ENCODE measurements around the gene AGFG1. TPM values are rescaled to one million over a fixed set of nuclear protein-coding genes. Genes with fewer than 3 reads are reported as not detected.
"Not testable (repeated sequence)": the region's sequence is repeated elsewhere in the genome, so short reads cannot be mapped to it uniquely, and the experiment has no call there.

The AGFG1 gene
- total RNA-seq, 1 donor = 59.2 TPM

DNA sequence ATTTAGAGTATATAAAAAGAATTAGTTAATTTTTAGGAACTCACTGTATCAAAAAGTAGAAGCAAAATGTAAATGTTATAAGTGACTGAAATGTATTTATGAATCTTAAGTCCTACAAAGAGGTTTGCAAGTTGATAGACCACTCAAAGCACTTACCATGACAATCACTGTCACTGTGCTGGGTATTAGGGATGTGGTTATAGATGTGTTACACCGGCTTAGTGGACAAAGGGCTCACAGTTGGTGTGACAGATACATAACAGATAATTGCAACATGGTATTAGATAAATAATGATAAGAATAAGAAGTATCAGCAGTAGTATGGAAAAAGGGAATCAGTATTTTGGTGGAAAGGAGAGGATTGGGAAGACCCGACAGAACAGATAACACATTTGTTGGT lies 21.6 kb downstream of the AGFG1 start:
- no peak for DNase-seq (ENCODE audit: low read depth in 2 of 3, low spot score in 2 of 3)

DNA sequence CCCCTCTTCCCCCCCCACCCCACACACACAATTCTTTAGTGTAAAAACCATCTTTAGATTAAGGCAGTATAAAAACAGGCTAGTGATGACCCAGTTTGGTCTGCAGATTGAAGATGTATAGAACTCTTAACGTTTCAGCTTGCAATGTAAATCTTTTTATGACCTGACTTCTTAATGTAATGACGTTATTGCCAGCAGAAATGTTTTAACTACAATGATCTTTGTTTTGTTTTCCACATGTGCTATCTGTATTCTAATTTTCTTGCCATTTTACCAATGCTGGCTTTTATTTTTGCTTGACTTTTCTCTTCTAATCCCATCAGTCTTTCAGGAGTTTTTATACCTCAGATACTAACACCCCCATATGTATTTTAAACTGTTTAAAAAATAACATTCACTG lies 25.2 kb downstream of the AGFG1 start:
- DNase-seq (ENCODE audit: low read depth in 2 of 3, low spot score in 2 of 3) = no peak

DNA sequence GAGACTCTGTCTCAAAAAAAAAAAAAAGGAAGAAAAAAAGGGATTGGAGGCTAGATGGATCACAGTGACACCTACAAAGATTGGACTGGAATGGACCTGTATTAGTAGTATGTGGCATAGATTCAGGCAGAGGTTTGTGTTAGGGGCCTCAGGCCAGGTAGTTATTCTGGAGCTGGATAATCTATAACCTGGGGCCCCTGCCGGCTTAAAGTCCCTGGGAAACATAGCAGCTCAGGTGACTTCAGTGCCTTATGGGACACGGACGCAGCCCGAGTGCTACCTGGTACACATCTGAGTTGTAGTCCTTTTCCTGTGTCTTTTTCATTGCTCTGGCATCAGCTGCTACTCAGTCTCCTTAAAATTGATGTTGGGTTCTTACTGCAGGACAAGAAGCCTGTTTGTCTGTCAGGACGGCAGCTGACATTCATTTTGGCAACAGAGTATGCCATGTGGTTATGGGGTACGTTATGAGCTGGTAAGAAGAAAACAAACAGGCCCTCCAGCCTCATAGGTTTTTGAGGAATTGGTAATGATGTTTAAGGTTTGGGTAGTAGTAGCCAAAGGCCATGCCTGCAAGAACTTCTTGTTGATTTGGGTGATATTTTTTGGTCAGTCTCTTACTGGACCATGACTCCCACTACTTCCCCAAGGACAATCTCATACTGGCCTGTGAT lies 27.8 kb downstream of the AGFG1 start:
- DNase-seq (ENCODE audit: low read depth in 2 of 3, low spot score in 2 of 3) = no peak

- no peak for DNase-seq (ENCODE audit: low read depth in 2 of 3, low spot score in 2 of 3)
Measured at GRCh38 chr2:227500301-227500630, 28.3 kb downstream of the AGFG1 start.

- DNase-seq (ENCODE audit: low read depth in 2 of 3, low spot score in 2 of 3) = no peak
Measured at GRCh38 chr2:227503433-227504406, 31.8 kb downstream of the AGFG1 start.

GRCh38 chr2:227504700-227505099 lies 32.7 kb downstream of the AGFG1 start:
- DNase-seq (ENCODE audit: low read depth in 2 of 3, low spot score in 2 of 3) = no peak

GRCh38 chr2:227506456-227506855 lies 34.5 kb downstream of the AGFG1 start:
- no peak for DNase-seq (ENCODE audit: low read depth in 2 of 3, low spot score in 2 of 3)

DNA sequence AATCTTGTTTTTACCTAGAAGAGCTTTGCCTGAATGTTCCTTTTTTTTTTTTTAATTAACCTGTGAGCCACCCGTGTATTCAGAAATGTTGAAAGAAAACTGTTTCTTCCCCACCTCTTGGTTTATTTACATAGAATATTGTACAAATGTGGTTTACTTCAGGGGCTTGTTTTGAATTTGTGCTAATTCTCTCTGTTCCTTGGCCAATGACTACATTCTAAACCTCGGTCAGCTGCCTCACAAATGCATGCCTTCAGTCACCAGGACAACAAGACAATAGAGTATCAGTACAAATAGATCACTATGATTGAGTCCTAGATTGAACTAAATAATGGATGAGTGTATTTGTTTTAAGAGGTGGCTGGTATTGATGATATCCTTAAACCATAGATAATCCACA lies 36.0 kb downstream of the AGFG1 start:
- DNase-seq (ENCODE audit: low read depth in 2 of 3, low spot score in 2 of 3) = no peak

- DNase-seq (ENCODE audit: low read depth in 2 of 3, low spot score in 2 of 3) = peak in 1 of 3 donors; percentile 5
Measured at GRCh38 chr2:227509076-227509475, 37.1 kb downstream of the AGFG1 start.

DNA sequence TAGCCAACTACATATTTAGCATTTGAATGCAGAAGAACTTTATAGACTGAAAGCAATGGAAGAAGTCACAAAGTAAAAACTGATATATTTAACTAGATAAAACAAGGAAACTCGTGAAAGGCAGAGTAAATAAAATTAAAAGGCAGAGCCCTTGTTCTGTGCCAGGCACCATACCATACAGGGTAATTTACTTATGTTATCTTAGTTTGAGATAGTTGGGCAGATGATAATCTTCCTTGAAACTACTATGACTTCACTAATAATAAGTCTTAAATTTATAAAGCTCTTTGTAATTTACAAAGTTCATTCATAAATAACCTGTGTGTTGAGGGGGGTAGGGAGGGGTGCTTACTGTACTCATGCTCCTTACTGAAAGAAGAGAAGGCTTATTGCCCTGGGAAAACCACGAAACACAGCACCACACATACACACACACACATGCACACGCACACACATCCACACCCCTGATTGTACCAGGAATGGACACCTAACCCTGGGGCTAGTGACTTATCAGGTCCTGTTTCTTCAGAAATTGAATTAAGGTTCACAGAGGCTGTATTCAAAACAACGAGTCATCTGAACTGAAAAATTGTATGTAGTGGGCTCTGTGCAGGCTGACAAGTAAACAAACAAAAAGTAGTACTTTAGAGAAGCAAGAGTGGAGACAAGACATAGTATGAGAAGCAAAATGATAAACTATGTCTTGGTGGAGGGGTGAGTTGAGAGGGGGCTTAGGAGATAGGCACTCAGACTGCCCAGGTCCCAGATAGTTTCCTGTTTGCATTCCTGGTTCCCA lies 38.1 kb downstream of the AGFG1 start:
- DNase-seq (ENCODE audit: low read depth in 2 of 3, low spot score in 2 of 3) = no peak

DNA sequence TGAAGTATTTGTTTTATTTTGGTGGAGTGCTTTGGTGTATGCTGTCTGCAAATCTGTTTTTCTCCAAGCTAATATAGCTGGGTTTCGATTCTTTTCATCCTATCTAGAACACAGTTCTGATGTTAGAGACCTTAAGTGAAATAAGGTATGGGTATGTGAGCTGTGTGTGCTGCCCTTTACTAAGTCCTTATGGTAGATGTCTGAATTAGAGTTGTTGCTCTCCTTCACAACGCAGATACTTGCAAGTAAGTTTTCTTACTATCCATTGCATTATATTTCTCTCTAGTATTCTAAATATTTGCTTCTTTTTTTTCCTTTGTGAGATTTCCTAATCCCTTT lies 38.6 kb downstream of the AGFG1 start:
- DNase-seq (ENCODE audit: low read depth in 2 of 3, low spot score in 2 of 3) = no peak

- no peak for DNase-seq (ENCODE audit: low read depth in 2 of 3, low spot score in 2 of 3)
Measured at GRCh38 chr2:227511239-227511930, 39.4 kb downstream of the AGFG1 start.

- DNase-seq (ENCODE audit: low read depth in 2 of 3, low spot score in 2 of 3) = no peak
Measured at GRCh38 chr2:227511955-227512354, 40.0 kb downstream of the AGFG1 start.

- DNase-seq (ENCODE audit: low read depth in 2 of 3, low spot score in 2 of 3) = no peak
Measured at GRCh38 chr2:227513113-227513512, 41.2 kb downstream of the AGFG1 start.

DNA sequence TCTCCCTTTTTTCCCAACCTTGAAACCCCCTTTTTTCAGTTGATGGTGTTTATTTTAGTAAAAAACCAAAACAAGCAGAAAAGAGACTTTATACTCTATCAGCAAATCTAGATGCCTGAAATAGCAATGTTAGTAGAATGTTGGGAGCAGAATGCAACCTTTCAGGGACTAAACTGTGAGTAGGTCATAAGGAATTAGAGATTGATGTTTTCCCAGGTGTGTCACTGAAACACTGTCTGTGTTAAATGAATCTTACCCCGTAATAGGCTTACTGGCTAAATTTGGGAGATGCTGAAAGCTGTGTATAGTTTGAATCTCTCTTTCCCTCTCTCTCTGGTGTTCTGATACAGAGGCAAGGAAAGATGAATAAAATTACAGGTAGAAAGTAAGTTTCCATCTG lies 43.8 kb downstream of the AGFG1 start:
- no peak for DNase-seq (ENCODE audit: low read depth in 2 of 3, low spot score in 2 of 3)

DNA sequence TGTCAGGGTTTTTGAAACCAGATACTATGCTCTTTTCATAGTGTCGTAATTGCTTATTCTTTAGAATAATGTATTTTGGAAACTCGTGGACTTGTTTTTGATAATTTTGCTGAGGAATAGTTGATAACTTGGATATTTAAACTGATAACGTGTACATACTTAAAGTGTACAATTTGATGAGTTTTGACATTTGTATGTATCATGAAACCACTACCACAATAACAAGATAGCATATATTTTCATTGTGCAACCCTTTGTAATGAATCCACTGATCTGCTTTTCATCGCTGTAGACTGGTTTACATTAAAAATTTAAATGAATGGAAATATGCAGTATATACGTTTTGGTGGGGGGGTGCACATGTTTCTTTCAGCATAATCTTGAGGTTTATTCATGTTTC lies 45.8 kb downstream of the AGFG1 start:
- no peak for DNase-seq (ENCODE audit: low read depth in 2 of 3, low spot score in 2 of 3)

DNA sequence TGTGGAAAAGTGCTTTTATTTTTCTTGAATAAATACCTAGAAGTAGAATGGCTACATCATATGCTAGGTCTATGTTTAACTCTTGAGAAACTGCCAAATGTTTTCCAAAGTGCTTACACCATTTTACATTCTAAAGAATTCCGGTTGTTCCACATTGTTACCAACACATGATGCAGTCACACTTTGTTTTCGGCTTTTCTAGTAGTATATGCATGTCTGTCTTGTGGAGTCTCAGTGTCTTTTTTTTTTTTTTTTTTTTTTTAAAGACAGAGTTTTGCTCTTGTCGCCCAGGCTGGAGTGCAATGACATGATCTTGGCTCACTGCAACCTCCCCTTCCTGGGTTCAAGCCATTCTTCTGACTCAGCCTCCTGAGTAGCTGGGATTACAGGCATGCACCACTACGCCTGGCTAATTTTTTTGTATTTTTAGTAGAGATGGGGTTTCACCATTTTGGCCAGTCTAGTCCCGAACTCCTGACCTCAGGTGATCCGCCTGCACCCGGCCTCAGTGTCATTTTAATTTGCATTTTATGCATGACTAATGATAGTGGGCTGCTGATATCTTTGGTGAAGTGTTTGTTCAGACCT lies 46.4 kb downstream of the AGFG1 start:
- DNase-seq (ENCODE audit: low read depth in 2 of 3, low spot score in 2 of 3) = not testable (repeated sequence)

DNA sequence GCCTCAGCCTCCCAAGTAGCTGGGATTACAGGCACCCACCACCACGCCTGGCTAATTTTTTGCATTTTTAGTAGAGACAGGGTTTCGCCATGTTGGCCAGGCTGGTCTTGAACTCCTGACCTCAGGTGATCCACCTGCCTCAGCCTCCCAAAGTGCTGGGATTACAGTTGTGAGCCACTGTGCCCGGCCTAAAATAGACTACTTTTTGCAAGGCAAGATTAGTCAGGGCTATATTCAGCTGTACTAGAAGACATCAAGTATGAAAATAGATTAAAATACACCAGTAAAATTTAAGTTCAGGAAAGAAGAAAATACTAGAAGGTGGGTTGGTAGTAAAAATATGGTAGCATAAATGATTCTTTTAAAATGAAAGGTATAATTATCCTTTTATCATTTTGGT lies 49.2 kb downstream of the AGFG1 start:
- not testable (repeated sequence) for DNase-seq (ENCODE audit: low read depth in 2 of 3, low spot score in 2 of 3)

DNA sequence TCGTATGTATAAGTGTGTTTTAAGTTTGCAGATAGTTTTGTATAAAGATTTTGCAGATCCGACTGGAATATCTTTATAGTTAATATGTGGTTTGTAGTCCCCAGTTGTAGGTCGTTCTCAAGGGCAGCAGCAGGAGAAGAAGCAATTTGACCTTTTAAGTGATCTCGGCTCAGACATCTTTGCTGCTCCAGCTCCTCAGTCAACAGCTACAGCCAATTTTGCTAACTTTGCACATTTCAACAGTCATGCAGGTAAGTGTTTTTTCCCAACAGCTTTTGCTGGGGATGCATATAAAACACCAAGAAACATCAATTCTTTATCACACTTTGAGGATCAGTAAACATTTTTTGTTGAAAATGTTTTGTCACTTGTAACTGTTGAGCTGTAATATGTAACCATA lies 52.7 kb downstream of the AGFG1 start:
- no peak for DNase-seq (ENCODE audit: low read depth in 2 of 3, low spot score in 2 of 3)

DNA sequence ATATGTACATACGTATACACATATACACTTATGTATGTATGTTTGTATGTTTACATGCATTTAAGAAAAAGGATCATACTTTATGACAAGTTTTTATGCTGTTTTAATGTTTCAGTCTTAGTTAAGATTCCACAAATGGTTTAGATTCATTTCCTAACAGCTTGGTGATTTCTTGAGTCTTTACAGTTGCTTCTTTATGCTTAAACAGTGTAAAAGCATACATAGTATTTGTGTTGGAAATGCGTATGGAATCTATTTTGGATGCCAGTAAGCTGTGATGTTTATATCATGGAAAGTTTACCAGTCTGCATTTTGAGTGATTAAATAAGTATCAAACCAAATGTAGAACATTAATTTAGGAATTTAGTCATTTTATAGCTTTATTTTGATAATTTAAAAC lies 55.4 kb downstream of the AGFG1 start:
- DNase-seq (ENCODE audit: low read depth in 2 of 3, low spot score in 2 of 3) = no peak

Measured in hematopoietic multipotent progenitor cell (in vitro differentiated cells).